GM19239 (cell line): ENCODE data around the gene GON4L.
"Not testable (repeated sequence)": the region's sequence is repeated elsewhere in the genome, so short reads cannot be mapped to it uniquely, and the experiment has no call there.

ENCODE experiments used
- DNase-seq: peaks from one replicate; pipeline ENCODE4 v3.0.0; 2011; ENCODE audit warnings: low spot score; ENCODE audit not compliant: insufficient read length
- FAIRE-seq: peaks from 2 replicates; lab custom pipeline; 2011; peaks lifted over from hg19 to GRCh38; lab: Jason Lieb, UNC

The GON4L gene

GRCh38 chr1:155856975-155857930 lies at the start of gene GON4L:
Gene GON4L, minus strand, starts transcription at chr1:155857214. Its CDS starts 3,434 bp downstream, at chr1:155853780.
- peak; percentile 84 for DNase-seq
- peak; percentile 97 for FAIRE-seq

- FAIRE-seq (no peak), DNase-seq (no peak)
These were observed 47.2 kb upstream of the GON4L start for GRCh38 chr1:155904261-155904660.

- no peak for DNase-seq
- no peak for FAIRE-seq
These were observed 43.1 kb upstream of the GON4L start for GRCh38 chr1:155900161-155900560.

- no peak for FAIRE-seq
- no peak for DNase-seq
These were observed 42.7 kb upstream of the GON4L start for GRCh38 chr1:155899683-155900082.

GRCh38 chr1:155898888-155899287 lies 41.9 kb upstream of the GON4L start:
- FAIRE-seq (no peak), DNase-seq (no peak)

- DNase-seq (no peak), FAIRE-seq (no peak)
These were observed 40.7 kb upstream of the GON4L start for GRCh38 chr1:155897746-155898145.

GRCh38 chr1:155896476-155896875 lies 39.5 kb upstream of the GON4L start:
- DNase-seq, FAIRE-seq: not testable (repeated sequence)

GRCh38 chr1:155895617-155896016 lies 38.6 kb upstream of the GON4L start:
- FAIRE-seq, DNase-seq: not testable (repeated sequence)

GRCh38 chr1:155893389-155894142 lies 36.6 kb upstream of the GON4L start:
- FAIRE-seq = no peak
- no peak for DNase-seq

GRCh38 chr1:155892796-155893195 lies 35.8 kb upstream of the GON4L start:
- no peak for DNase-seq
- FAIRE-seq = no peak

- FAIRE-seq (no peak), DNase-seq (no peak)
These were observed 33.2 kb upstream of the GON4L start for GRCh38 chr1:155890251-155890650.

GRCh38 chr1:155889566-155889965 lies 32.6 kb upstream of the GON4L start:
- DNase-seq (no peak), FAIRE-seq (no peak)

GRCh38 chr1:155888481-155888880 lies 31.5 kb upstream of the GON4L start:
- FAIRE-seq = no peak
- DNase-seq = no peak

- no peak for DNase-seq
- FAIRE-seq = no peak
These were observed 28.0 kb upstream of the GON4L start for GRCh38 chr1:155884982-155885381.

GRCh38 chr1:155884031-155884960 lies 27.3 kb upstream of the GON4L start:
- no peak for FAIRE-seq
- DNase-seq = no peak

GRCh38 chr1:155882766-155883165 lies 25.8 kb upstream of the GON4L start:
- DNase-seq (no peak), FAIRE-seq (no peak)

GRCh38 chr1:155882235-155882634 lies 25.2 kb upstream of the GON4L start:
- peak; percentile 76 for FAIRE-seq

GRCh38 chr1:155880950-155881349 lies 23.9 kb upstream of the GON4L start:
- DNase-seq (no peak), FAIRE-seq (no peak)

More at GRCh38 chr1:155882235-155882634, 25.2 kb upstream of the GON4L start:
- DNase-seq = peak; percentile 18

GRCh38 chr1:155880251-155880650 lies 23.2 kb upstream of the GON4L start:
- FAIRE-seq (no peak), DNase-seq (no peak)

- FAIRE-seq (no peak), DNase-seq (no peak)
These were observed 20.9 kb upstream of the GON4L start for GRCh38 chr1:155877945-155878344.
